HG03097 (cell line): ENCODE measurements around the gene LRRC75B.
"Not testable (repeated sequence)": the region's sequence is repeated elsewhere in the genome, so short reads cannot be mapped to it uniquely, and the experiment has no call there.

Source experiments
- ATAC-seq: cut with Tn5 transposase; IDR thresholded peaks from one replicate; pipeline ENCODE4 v1.9.1; 2021; ENCODE audit not compliant: unreplicated experiment, low FRiP score

Gene LRRC75B

GRCh38 chr22:24602847-24603769 lies 10.2 kb upstream of the LRRC75B start, which contains the start of gene GGT1:
GGT1 (plus strand) TSS chr22:24603193; CDS start chr22:24611082, 7,889 bp downstream.
- ATAC-seq, result not testable (repeated sequence)

GRCh38 chr22:24602105-24602749 lies 9.4 kb upstream of the LRRC75B start:
- ATAC-seq, result not testable (repeated sequence)

GRCh38 chr22:24601217-24602104 lies 8.6 kb upstream of the LRRC75B start:
- ATAC-seq, result no peak

- ATAC-seq, result not testable (repeated sequence)
These were observed 7.3 kb upstream of the LRRC75B start for GRCh38 chr22:24599958-24600715.

GRCh38 chr22:24599514-24599913 lies 6.6 kb upstream of the LRRC75B start:
- no peak for ATAC-seq

GRCh38 chr22:24597076-24597475 lies 4.2 kb upstream of the LRRC75B start:
- not testable (repeated sequence) for ATAC-seq

- no peak for ATAC-seq
These were observed 3.0 kb upstream of the LRRC75B start for GRCh38 chr22:24595863-24596262.

- no peak for ATAC-seq
These were observed 2.4 kb upstream of the LRRC75B start for GRCh38 chr22:24595228-24595627.

GRCh38 chr22:24594569-24595120 lies 1.8 kb upstream of the LRRC75B start:
- ATAC-seq, result no peak

- no peak for ATAC-seq
These were observed 1.1 kb upstream of the LRRC75B start for GRCh38 chr22:24593836-24594568.

GRCh38 chr22:24593559-24593835 lies 624 bp upstream of the LRRC75B start:
- ATAC-seq, result not testable (repeated sequence)

GRCh38 chr22:24592058-24592850 lies 619 bp downstream of the LRRC75B start:
- no peak for ATAC-seq

- no peak for ATAC-seq
These were observed 1.5 kb downstream of the LRRC75B start for GRCh38 chr22:24591286-24591830.

GRCh38 chr22:24590596-24591173 lies 2.2 kb downstream of the LRRC75B start:
- no peak for ATAC-seq

- no peak for ATAC-seq
These were observed 3.3 kb downstream of the LRRC75B start for GRCh38 chr22:24589518-24590030.

GRCh38 chr22:24588757-24589481 lies 4.0 kb downstream of the LRRC75B start:
- no peak for ATAC-seq

- ATAC-seq, result no peak
These were observed 4.5 kb downstream of the LRRC75B start for GRCh38 chr22:24588381-24588756.
